Measurements from ENCODE around the gene GRAMD1B.
A peak's percentile ranks its signal among the peaks of the same experiment; 100 is the strongest.

Gene GRAMD1B

DNA sequence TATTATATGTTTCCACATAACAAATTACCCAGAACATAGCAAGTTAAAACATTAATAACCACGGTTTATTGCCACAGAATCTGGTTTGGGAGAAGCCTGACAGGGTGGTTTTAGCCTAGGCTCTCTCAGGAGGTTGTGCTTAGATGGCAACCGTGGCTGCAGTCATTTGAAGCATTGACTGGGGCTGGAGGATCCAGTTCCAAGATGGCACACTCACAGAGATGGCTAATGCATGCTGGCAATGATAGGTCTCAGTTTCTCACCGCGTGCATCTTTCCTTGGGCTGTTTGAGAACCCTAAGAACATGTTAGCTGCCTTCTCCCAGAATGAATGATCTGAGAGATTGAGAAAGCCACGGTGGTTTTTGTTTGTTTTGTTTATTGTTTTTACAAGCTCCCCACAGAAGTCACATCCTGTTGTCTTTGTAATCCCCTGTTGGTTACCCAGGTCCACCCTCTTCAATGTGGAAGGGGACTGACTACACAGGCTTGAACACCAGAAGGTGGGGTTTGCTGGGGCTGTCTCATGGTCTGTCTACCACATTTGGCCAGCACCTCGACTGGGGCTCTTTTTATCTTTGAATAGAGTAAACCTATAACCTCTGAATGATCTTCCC, 36.6 kb upstream of the GRAMD1B start:
- CTCF ChIA-PET, result interaction anchor here (0.7 to 1.6 kb wide), 2 partner anchors 14 to 24 kb away, joined by 3 to 6 read pairs; no protein-coding TSS in a partner anchor
- no peak overlapping the region for H3K4me3 ChIP-seq (ENCODE audit: low read depth, low read length)
- TF ChIP-seq, protein P1, sequence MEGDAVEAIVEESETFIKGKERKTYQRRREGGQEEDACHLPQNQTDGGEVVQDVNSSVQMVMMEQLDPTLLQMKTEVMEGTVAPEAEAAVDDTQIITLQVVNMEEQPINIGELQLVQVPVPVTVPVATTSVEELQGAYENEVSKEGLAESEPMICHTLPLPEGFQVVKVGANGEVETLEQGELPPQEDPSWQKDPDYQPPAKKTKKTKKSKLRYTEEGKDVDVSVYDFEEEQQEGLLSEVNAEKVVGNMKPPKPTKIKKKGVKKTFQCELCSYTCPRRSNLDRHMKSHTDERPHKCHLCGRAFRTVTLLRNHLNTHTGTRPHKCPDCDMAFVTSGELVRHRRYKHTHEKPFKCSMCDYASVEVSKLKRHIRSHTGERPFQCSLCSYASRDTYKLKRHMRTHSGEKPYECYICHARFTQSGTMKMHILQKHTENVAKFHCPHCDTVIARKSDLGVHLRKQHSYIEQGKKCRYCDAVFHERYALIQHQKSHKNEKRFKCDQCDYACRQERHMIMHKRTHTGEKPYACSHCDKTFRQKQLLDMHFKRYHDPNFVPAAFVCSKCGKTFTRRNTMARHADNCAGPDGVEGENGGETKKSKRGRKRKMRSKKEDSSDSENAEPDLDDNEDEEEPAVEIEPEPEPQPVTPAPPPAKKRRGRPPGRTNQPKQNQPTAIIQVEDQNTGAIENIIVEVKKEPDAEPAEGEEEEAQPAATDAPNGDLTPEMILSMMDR (IDR thresholded peaks at IDR 0.05; ENCODE audit: insufficient read depth, low read length, missing control alignments), result no peak
- DNase-seq (ENCODE audit: low read depth, low spot score), result no peak
- POLR2A ChIA-PET, result no interaction called here

DNA sequence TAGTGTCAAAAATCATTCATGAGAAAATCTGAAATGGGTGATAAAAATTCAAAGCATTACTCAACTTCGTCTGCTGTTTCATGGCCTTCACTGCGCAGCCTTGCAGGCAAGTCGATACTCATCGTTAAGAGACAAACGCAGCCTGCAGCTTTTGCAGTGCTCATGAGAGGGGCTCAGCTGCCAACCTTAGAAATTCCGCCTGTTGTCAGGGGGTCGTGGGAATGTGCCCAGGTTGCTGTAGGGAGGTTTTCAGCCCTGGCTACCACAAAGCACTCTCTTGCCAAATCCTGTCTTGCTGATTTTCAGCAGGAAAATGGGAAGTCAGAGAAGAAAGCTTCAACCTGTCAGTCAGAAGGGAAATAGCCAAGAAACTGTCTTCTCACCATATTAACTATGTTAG, 25.4 kb upstream of the GRAMD1B start:
- TF ChIP-seq, protein P1 (IDR thresholded peaks at IDR 0.05; ENCODE audit: insufficient read depth, low read length, missing control alignments), result no peak
- no peak overlapping the region for H3K4me3 ChIP-seq (ENCODE audit: low read depth, low read length)
- CTCF ChIA-PET, result interaction anchor here (4.7 to 9.9 kb wide), 3 partner anchors 23 to 302 kb away, joined by 31 to 422 read pairs (median 58); partner anchors contain the start of gene GRAMD1B
- DNase-seq (ENCODE audit: low read depth, low spot score), result no peak
- POLR2A ChIA-PET, result no interaction called here

DNA sequence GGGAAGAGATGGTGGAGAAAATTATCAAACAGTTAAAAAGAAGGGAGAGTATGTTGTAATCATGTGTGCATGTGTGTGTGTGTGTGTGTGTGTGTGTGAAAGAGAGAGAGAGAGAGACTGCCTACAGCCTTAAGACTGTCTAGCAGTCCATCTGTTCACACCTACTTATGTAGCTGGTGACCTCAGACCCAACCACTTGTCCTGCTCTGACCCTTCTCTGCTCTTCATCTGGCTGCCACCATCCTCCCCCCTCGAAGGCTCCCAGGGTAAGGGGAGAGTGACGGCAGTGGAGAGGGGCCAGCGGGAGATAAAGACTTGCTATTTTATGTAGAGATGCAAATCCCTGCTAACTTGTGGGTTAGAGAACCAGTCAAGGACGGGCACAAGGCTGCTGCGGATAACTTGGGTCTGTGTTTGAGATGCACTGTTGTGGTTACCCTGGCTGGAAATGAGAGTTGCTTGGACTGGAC, 24.9 kb upstream of the GRAMD1B start:
- no peak for DNase-seq (ENCODE audit: low read depth, low spot score)
- H3K4me3 ChIP-seq (ENCODE audit: low read depth, low read length), result no peak overlapping the region
- ChIA-PET POLR2A (no interaction called here), CTCF (interaction anchor here (4.7 to 9.9 kb wide), 3 partner anchors 22 to 303 kb away, joined by 31 to 422 read pairs (median 58); partner anchors contain the start of gene GRAMD1B)
- TF ChIP-seq, protein P1 (IDR thresholded peaks at IDR 0.05; ENCODE audit: insufficient read depth, low read length, missing control alignments), result no peak

DNA sequence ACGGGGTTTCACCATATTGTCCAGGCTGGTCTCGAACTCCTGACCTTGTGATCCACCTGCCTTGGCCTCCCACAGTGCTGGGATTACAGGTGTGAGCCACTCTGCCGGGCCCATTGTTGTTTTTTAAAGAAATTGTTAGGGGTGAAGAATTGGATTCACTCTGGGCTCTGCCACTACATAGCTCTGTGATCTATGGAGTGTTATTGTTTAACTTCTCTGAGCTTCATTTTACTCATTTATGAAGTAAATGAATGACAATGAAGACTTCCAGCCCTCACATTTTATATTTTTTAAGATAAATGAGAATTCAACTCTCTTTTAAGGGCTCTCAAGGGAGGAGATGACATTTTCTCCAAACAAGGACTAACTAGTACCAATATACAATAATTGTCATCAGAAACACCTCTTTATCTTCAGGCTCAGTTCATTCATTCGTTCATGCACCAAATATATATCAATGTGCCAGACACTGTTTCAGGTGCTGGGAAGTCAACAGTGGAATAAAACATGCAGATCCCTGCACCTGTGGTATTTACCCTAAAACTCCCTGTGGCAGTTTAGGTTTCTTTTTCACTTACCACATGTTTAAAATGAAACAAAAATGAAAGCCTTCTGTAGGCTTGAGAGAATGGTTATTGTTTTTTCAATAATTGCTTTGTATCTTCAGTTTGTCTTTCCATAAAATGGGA, 23.5 kb upstream of the GRAMD1B start:
- POLR2A ChIA-PET, result no interaction called here
- CTCF ChIA-PET, result interaction anchor here (0.7 to 9.9 kb wide), 38 partner anchors 9 to 304 kb away, joined by 3 to 422 read pairs (median 6); partner anchors contain the start of gene GRAMD1B
- no peak overlapping the region for H3K4me3 ChIP-seq (ENCODE audit: low read depth, low read length)

DNA sequence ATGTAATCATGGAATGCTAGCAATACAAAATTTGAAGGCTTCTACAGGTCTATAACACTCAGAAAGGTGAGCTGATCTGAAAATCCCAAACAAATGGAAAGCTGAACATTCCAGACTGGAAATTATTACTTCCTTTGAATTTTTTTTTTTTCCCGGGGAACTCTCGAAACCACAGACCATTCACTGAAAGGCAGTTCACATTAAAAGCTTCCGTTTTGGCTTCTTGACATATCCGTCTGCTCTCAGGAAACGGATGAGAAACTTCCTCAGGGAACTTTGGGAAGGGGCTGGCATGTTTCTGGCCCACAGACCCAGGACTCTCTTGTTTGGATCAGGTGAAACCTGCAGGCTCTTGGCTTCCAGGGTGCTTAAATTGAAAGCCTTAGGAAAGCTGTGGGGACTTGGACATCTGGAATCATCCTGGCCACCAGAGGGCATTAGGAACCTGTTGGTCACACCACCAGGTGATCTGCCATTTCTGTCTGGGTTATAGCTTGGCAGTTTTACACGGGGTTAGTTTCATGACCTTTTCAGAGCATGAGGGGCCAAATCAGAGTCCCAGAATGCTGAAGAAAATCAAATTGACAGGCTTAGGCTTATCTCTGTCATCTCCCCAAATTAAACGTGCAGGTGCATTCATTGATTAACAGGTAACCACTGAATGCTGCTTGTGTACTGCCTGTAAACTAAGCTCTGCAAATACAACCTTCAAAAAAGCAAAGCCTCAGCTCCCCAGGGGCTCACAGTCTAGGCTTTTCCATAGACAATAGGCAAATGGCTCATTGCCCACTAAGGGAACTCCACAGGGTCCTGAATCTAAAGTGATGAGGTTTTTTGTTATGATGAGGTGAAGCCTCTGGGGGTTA, 22.7 kb upstream of the GRAMD1B start:
- DNase-seq (ENCODE audit: low read depth, low spot score), result no peak
- CTCF ChIA-PET, result interaction anchor here (0.6 to 9.9 kb wide), 48 partner anchors 10 to 305 kb away, joined by 3 to 422 read pairs (median 5); partner anchors contain the start of gene GRAMD1B
- POLR2A ChIA-PET, result interaction anchor here (1.6 kb wide), 1 partner anchor 68 kb away, joined by 7 read pairs; no protein-coding TSS in a partner anchor
- H3K4me3 ChIP-seq (ENCODE audit: low read depth, low read length), result no peak overlapping the region
- TF ChIP-seq, protein P1 (IDR thresholded peaks at IDR 0.05; ENCODE audit: insufficient read depth, low read length, missing control alignments), result peak; percentile 74

More for the DNA sequence above, 23.5 kb upstream of the GRAMD1B start:
- TF ChIP-seq, protein P1 (IDR thresholded peaks at IDR 0.05; ENCODE audit: insufficient read depth, low read length, missing control alignments), result no peak
- DNase-seq (ENCODE audit: low read depth, low spot score), result no peak

Measured in AG04449 (cell line).